ENCODE results near the gene GDF3. TPM values are rescaled to one million over a fixed set of nuclear protein-coding genes. Genes with fewer than 3 reads are reported as not detected.
A peak's percentile ranks its signal among the peaks of the same experiment; 100 is the strongest.
"Not testable (repeated sequence)": the region's sequence is repeated elsewhere in the genome, so short reads cannot be mapped to it uniquely, and the experiment has no call there.

Gene GDF3
- polyA plus RNA-seq, 1 donor from 2014 or later = not detected

GRCh38 chr12:7642876-7643309 is 52.7 kb downstream of the GDF3 start:
- Mint-ChIP-seq H3K27me3 (peaks cover 11% of the 10 kb centered on the region), H3K9me3 (no peaks in the 10 kb centered on the region), H3K4me3 (no peak overlapping the region), H3K27ac (no peak overlapping the region), H3K36me3 (no peaks in the 10 kb centered on the region), H3K4me1 (peaks cover 20 to 23% (median 21%) of the 10 kb centered on the region in 3 donors)

- no peak overlapping the region for H3K4me3 Mint-ChIP-seq
- peaks cover 14% of the 10 kb centered on the region for H3K27me3 Mint-ChIP-seq
- no peaks in the 10 kb centered on the region for H3K9me3 Mint-ChIP-seq
- H3K4me1 Mint-ChIP-seq = peaks cover 20 to 23% (median 21%) of the 10 kb centered on the region in 3 donors
- H3K27ac Mint-ChIP-seq = no peak overlapping the region
- no peaks in the 10 kb centered on the region for H3K36me3 Mint-ChIP-seq
Measured at GRCh38 chr12:7642287-7642686, 53.3 kb downstream of the GDF3 start.

- Mint-ChIP-seq H3K27ac (peak overlapping the region; percentile 22 to 91 (median 90)), H3K27me3 (peaks cover 19% of the 10 kb centered on the region), H3K4me3 (peak overlapping the region; percentile 61 to 88 (median 82)), H3K4me1 (peaks cover 9 to 12% (median 10%) of the 10 kb centered on the region in 3 donors)
- not testable (repeated sequence) for H3K9me3 Mint-ChIP-seq, H3K36me3 Mint-ChIP-seq
Measured at GRCh38 chr12:7640123-7640995, 55.2 kb downstream of the GDF3 start.

Other genes starting within 250 kb of the GDF3 start
- gene CD163, start 192.0 kb downstream of the GDF3 start, polyA plus RNA-seq = 0.24 TPM
- not detected for gene APOBEC1, start 29.9 kb downstream of the GDF3 start, polyA plus RNA-seq
- not detected for gene DPPA3, start 15.7 kb upstream of the GDF3 start, polyA plus RNA-seq
- 1.3 TPM for gene CLEC4C, start 51.6 kb upstream of the GDF3 start, polyA plus RNA-seq
- gene NANOGNB, start 69.4 kb upstream of the GDF3 start, polyA plus RNA-seq = not detected
- not detected for gene NANOG, start 93.6 kb upstream of the GDF3 start, polyA plus RNA-seq
- gene SLC2A14, start 177.1 kb upstream of the GDF3 start, polyA plus RNA-seq = not detected
- gene SLC2A3, start 240.4 kb upstream of the GDF3 start, polyA plus RNA-seq = 65.3 TPM